Panc1 (cell line): Measurements from ENCODE around the gene NACA. TPM values are rescaled to one million over a fixed set of nuclear protein-coding genes. Genes with fewer than 3 reads are reported as not detected.

Experiments
- ATAC-seq: fragments of 200-7000 bp; cut with Tn5 transposase; 2 replicates; pipeline ENCODE4 v1.9.1; 2020; ENCODE audit warnings: mild to moderate bottlenecking, moderate library complexity
- BruUV-seq: library from RNA; stranded (reverse); fragments of 400-500 nt; replicated peaks from 2 replicates; lab custom pipeline; 2021; lab: Mats Ljungman, UMichigan
- CTCF ChIA-PET: fragments of 300-600 bp; sonication (Branson Sonifier 250); formaldehyde crosslinking; loops from one replicate; lab custom pipeline; 2022; ENCODE audit warnings: antibody characterized with exemption; lab: Charles Lee
- POLR2A ChIA-PET: fragments of 300-600 bp; sonication (Branson Sonifier 250); formaldehyde crosslinking; loops from one replicate; lab custom pipeline; 2022; ENCODE audit warnings: antibody characterized with exemption; lab: Charles Lee
- DNase-seq: peaks from one replicate; pipeline ENCODE4 v3.0.0-alpha.2; 2010; ENCODE audit warnings: low read depth, low spot score
- H3K27ac ChIP-seq: 2 replicates; pipeline ENCODE4 v1.5.1; 2011; ENCODE audit warnings: mild to moderate bottlenecking, low read length, inconsistent platforms
- H3K27me3 ChIP-seq: fragments of 200-500 bp; sonication (Bioruptor generic); 2 replicates; pipeline ENCODE4 v1.6.0; 2014; ENCODE audit warnings: low read length, inconsistent platforms; ENCODE audit not compliant: control insufficient read depth, insufficient read depth
- H3K36me3 ChIP-seq: fragments of 200-500 bp; sonication (Bioruptor generic); 2 replicates; pipeline ENCODE4 v1.5.1; 2014; ENCODE audit warnings: inconsistent platforms, mild to moderate bottlenecking, low read length, moderate library complexity; ENCODE audit not compliant: control insufficient read depth, insufficient read depth
- H3K4me1 ChIP-seq: 2 replicates; pipeline ENCODE4 v1.5.1; 2011; ENCODE audit warnings: inconsistent platforms, mild to moderate bottlenecking, low read length, moderate library complexity; ENCODE audit not compliant: control insufficient read depth, insufficient read depth
- H3K4me3 ChIP-seq, 2 experiments: 2 replicates each; pipeline ENCODE4 v1.5.1; 2011 to 2012; ENCODE audit warnings: low read depth in 2 of 2, low read length in 2 of 2, mild to moderate bottlenecking in 2 of 2, inconsistent platforms in 1 of 2, moderate library complexity in 1 of 2
- H3K9me3 ChIP-seq: fragments of 200-500 bp; sonication (Bioruptor generic); 2 replicates; pipeline ENCODE4 v1.5.1; 2014; ENCODE audit warnings: low read depth, mild to moderate bottlenecking, inconsistent platforms, low read length, moderate library complexity; ENCODE audit not compliant: control insufficient read depth, insufficient read depth
- CTCF ChIP-seq: fragments of 450-650 bp; IDR thresholded peaks from 2 replicates; pipeline ENCODE4 v1.5.1; 2017; ENCODE audit warnings: mild to moderate bottlenecking
- POLR2AphosphoS5 ChIP-seq: IDR thresholded peaks from 2 replicates; pipeline ENCODE4 v1.6.1; 2012; ENCODE audit warnings: mild to moderate bottlenecking, low read depth, low read length, moderate library complexity
- REST ChIP-seq, 2 experiments: IDR thresholded peaks; 2 replicates each; pipeline ENCODE4 v1.6.1; 2011 to 2012; ENCODE audit warnings: low read depth in 2 of 2, control low read depth in 1 of 2, low read length in 1 of 2, mild to moderate bottlenecking in 1 of 2, moderate library complexity in 1 of 2; ENCODE audit not compliant: insufficient read depth in 1 of 2
- SIN3A ChIP-seq: IDR thresholded peaks from 2 replicates; pipeline ENCODE4 v1.6.1; 2012; ENCODE audit warnings: low read depth, mild to moderate bottlenecking, low read length, moderate library complexity, borderline replicate concordance; ENCODE audit not compliant: insufficient read depth
- TCF7L2 ChIP-seq: IDR thresholded peaks from 2 replicates; pipeline ENCODE4 v1.6.1; 2011; ENCODE audit warnings: mild to moderate bottlenecking, low read depth, low read length, inconsistent platforms
- in situ Hi-C: cut with HindIII; loops from 2 replicates; pipeline ENCODE4 v1.10.0; 2016; ENCODE audit warnings: low sequenced_read_pairs, low pct_unique_long_range_greater_than_20kb
- intact Hi-C: fragments of 100-400 bp; cut with micrococcal nuclease; formaldehyde crosslinking; loops from one replicate; pipeline ENCODE4 v1.10.0; 2022; ENCODE audit not compliant: unreplicated experiment
- total RNA-seq: library from RNA; stranded (reverse); gene quantifications from one replicate; pipeline ENCODE4 v1.2.1, GENCODE V29; 2021; ENCODE audit not compliant: unreplicated experiment

The NACA gene
- total RNA-seq, 1 experiment from 2014 or later: 716 TPM

- H3K9me3 ChIP-seq: no peaks in the 10 kb centered on the region
- no peak overlapping the region for H3K27ac ChIP-seq
- BruUV-seq: no TSS peak
- intact Hi-C loops: no loop called here
- no peak overlapping the region for H3K4me3 ChIP-seq
- ATAC-seq (no peak), DNase-seq (no peak)
- H3K27me3 ChIP-seq: no peaks in the 10 kb centered on the region
- ChIA-PET CTCF (no interaction called here), POLR2A (no interaction called here)
- H3K36me3 ChIP-seq: no peaks in the 10 kb centered on the region
- TF ChIP-seq TCF7L2 (no peak), POLR2AphosphoS5 (no peak), CTCF (no peak), SIN3A (no peak), REST (IDR thresholded peaks at IDR 0.05; ENCODE audit: insufficient read depth in 1 of 2, low read depth in 2 of 2, low read length in 1 of 2) (no peak)
- no peaks in the 10 kb centered on the region for H3K4me1 ChIP-seq
- in situ Hi-C loops: no loop called here
These were observed 47.5 kb upstream of the NACA start for GRCh38 chr12:56772625-56773024.

- H3K9me3 ChIP-seq: no peaks in the 10 kb centered on the region
- H3K27me3 ChIP-seq: no peaks in the 10 kb centered on the region
- H3K4me1 ChIP-seq: no peaks in the 10 kb centered on the region
- H3K36me3 ChIP-seq: no peaks in the 10 kb centered on the region
- H3K27ac ChIP-seq: no peak overlapping the region
- ChIA-PET CTCF (no interaction called here), POLR2A (no interaction called here)
- ATAC-seq (no peak), DNase-seq (no peak)
- no peak overlapping the region for H3K4me3 ChIP-seq
- in situ Hi-C loops (no loop called here), intact Hi-C loops (loop anchor here (10.0 kb wide), 1 partner anchor 75 kb away; no protein-coding TSS in a partner anchor)
- BruUV-seq: no TSS peak
- TF ChIP-seq CTCF (no peak), REST (IDR thresholded peaks at IDR 0.05; ENCODE audit: insufficient read depth in 1 of 2, low read depth in 2 of 2, low read length in 1 of 2) (no peak)
These were observed 44.8 kb upstream of the NACA start for GRCh38 chr12:56769868-56770267.
